Keratinocyte (primary cell): Measurements from ENCODE around the gene ESX1.

Experiments
- CTCF ChIP-seq, 3 experiments: IDR thresholded peaks in 1 of 3; conservative IDR thresholded peaks in 1 of 3; optimal IDR thresholded peaks in 1 of 3; 2 replicates in 2 of 3; 3 replicates in 1 of 3; pipeline versions ENCODE3 to v1.5.1; 2011; ENCODE audit warnings: low read length in 3 of 3, mild to moderate bottlenecking in 3 of 3, moderate library complexity in 2 of 3, control low read depth in 1 of 3, inconsistent platforms in 1 of 3; ENCODE audit not compliant: insufficient read depth in 2 of 3; ENCODE audit errors: extremely low read depth in 1 of 3
- EZH2 ChIP-seq: IDR thresholded peaks from one replicate; pipeline ENCODE4 v1.6.1; 2012; ENCODE audit warnings: inconsistent platforms, mild to moderate bottlenecking, low read length, moderate library complexity

- TF ChIP-seq CTCF (optimal IDR thresholded peaks at IDR 0.05 in 1 of 3, IDR thresholded peaks at IDR 0.05 in 1 of 3, conservative IDR thresholded peaks at IDR 0.05 in 1 of 3; ENCODE audit: extremely low read depth in 1 of 3, insufficient read depth in 2 of 3, low read length in 3 of 3) (no peak), EZH2 (no peak)
Observed at GRCh38 chrX:104285201-104285600, 30.5 kb upstream of the ESX1 start.
